GM18870 (cell line): ENCODE measurements around the gene HSD17B8.

Experiments used
- ATAC-seq: cut with Tn5 transposase; IDR thresholded peaks from one replicate; pipeline ENCODE4 v1.9.1; 2021; ENCODE audit warnings: moderate library complexity; ENCODE audit not compliant: unreplicated experiment

Gene HSD17B8

DNA sequence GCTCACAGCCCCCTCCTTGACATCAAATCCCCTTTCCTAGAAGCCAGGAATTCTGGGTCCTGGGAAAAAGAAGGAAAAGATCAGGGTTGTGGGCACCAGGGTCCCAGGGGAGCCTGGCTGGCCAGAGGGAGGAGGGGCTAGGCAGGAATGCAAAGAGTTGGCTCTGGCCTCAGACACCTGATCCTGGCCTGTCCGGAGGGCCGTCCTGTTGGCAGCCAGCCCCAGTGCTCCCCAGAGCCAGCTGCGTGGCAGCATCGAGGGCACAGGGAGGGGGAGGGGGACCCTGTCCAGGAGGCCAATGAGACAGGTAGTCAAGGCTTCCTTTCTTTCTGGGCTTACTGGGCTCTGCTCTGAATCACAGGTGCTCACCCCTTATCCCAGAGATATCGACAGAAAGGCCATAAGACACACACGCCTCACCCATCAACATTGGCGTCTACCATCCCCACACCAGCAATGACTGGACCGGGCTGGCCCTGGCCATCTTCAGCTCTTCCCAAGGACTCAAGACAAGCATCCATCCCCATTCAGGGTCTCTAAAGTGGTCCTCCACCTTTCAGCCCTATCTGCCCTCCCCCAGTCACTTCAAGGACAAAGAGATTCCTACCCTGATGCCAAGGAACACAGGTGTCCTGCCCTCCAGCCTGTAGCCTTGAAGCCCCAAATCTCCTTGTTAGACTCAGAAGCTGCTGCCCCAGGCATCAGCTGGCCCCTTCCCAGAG, 12.9 kb upstream of the HSD17B8 start:
- ATAC-seq, result no peak

- no peak for ATAC-seq
Measured at GRCh38 chr6:33192105-33192646, 12.3 kb upstream of the HSD17B8 start, which contains the start of gene COL11A2. Gene COL11A2, minus strand, starts transcription at chr6:33192467. Its CDS starts 227 bp downstream, at chr6:33192240.

- no peak for ATAC-seq
Measured at GRCh38 chr6:33192671-33193602, 11.5 kb upstream of the HSD17B8 start.

- no peak for ATAC-seq
Measured at GRCh38 chr6:33193619-33194018, 10.8 kb upstream of the HSD17B8 start.

- no peak for ATAC-seq
Measured at GRCh38 chr6:33194431-33194979, 9.9 kb upstream of the HSD17B8 start.

- no peak for ATAC-seq
Measured at GRCh38 chr6:33195304-33196165, 8.9 kb upstream of the HSD17B8 start.

DNA sequence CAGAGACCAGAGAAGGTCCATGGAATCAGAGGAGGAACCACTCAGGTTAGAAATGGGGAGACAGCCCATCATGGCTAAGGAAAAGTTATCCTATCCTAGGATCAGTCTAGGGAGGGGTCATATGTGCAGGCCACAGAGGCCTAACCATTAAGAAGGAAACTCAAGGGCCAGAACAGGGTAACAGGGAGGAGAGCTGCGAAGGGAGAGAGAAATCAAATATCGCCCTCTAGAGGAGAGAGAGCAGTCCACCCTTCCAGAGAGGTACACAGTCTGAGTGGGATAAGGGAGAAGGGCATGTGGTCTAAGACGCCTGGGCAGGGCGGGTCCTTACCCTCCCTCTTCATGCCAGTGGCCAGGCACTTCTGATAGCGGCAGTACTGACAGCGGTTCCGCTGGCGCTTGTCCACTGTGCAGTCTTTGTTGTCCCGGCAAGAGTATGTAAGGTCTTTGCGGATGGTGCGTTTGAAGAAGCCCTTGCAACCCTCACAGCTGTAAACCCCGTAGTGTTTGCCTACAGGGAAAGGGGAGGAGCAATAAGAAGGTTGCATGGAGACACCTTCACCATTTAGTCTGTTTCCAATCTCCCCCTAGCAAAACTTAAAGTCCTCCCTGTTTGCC, 6.9 kb upstream of the HSD17B8 start:
- ATAC-seq, result no peak

DNA sequence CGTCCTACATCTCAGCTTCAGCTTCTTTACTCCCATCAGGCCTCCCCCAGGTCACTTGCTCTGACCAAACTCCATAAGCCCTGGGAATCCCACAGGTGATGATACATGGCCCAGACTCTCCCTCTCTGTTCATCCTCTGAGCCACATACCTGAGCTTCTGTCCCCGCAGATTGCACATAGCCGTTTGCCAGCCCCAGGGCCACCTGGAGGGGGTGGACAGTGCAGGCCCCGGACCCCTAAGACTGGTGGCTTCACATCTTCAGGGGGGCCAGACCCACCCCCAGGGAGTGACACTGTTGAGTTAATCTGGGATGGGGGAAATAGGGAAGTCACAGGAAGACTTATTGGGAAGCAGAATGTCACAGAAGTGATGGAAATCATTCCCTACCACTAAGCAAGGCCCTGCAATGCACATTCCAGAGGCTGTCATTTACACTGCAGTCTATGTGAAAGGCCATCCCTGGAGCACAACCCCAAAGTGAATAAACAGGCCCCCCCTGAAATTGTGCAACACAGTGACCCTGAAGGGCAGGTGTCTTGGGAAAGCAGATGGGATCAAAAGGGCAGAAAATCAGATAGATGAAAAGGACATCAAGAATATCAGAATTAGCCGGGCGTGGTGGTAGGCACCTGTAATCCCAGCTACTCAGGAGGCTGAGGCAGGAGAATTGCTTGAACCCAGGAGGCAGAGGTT, 6.1 kb upstream of the HSD17B8 start:
- no peak for ATAC-seq

- ATAC-seq, result no peak
Measured at GRCh38 chr6:33198853-33199436, 5.5 kb upstream of the HSD17B8 start.

GRCh38 chr6:33199687-33200218, 4.7 kb upstream of the HSD17B8 start:
- ATAC-seq, result peak; percentile 1

- peak; percentile 46 for ATAC-seq
Measured at GRCh38 chr6:33200219-33201146, 4.0 kb upstream of the HSD17B8 start, which contains the start of the genes RXRB and SLC39A7. Gene RXRB, minus strand, starts transcription at chr6:33200665. Its CDS starts 189 bp downstream, at chr6:33200476. Gene SLC39A7, plus strand, starts transcription at chr6:33200867. Its CDS starts 379 bp downstream, at chr6:33201246.

DNA sequence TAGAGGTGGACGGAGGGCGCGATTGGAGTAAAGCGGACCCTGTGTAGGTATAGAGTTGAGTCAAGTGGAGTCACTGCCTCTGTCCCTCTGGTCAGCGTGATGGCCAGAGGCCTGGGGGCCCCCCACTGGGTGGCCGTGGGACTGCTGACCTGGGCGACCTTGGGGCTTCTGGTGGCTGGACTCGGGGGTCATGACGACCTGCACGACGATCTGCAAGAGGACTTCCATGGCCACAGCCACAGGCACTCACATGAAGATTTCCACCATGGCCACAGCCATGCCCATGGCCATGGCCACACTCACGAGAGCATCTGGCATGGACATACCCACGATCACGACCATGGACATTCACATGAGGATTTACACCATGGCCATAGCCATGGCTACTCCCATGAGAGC, 3.3 kb upstream of the HSD17B8 start:
- ATAC-seq, result no peak

DNA sequence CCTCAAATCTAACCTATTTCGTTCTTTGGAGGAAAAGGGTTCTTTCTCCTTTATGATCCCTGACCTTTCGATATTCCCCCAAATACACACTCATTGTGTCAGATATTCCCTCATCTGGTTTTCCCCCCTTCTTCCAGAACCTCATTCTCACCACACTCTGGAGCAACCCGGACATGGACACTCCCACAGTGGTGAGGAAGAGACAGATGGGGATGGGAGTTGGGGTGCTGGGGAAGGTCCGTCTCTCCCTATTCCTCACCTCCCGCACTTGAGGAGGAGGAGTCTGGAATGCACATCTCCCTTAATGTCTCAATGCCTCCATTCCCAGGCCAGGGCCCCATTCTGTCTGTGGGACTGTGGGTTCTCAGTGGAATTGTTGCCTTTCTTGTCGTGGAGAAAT, 2.5 kb upstream of the HSD17B8 start:
- ATAC-seq, result no peak

DNA sequence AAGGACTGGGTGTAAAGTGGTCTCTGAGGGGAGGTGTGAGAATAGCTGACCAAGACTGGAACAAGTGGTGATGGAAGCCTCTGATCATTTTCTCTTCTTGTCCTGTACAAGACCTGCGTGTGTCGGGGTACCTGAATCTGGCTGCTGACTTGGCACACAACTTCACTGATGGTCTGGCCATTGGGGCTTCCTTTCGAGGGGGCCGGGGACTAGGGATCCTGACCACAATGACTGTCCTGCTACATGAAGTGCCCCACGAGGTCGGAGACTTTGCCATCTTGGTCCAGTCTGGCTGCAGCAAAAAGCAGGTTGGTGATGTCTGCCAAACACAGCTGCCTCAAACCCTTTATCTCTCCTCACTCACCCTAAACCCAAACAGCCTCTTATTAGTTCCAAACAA, 1.7 kb upstream of the HSD17B8 start:
- ATAC-seq, result no peak

- no peak for ATAC-seq
Measured at GRCh38 chr6:33203443-33204164, 851 bp upstream of the HSD17B8 start.

- ATAC-seq, result no peak
Measured at GRCh38 chr6:33204165-33204414, 365 bp upstream of the HSD17B8 start.
